Memory B cell (primary cell): ENCODE measurements around the gene MAPK14.
A peak's percentile ranks its signal among the peaks of the same experiment; 100 is the strongest.

ENCODE experiments used
- ATAC-seq: fragments of 150-1000 bp; cut with Tn5 transposase; 2 replicates; pipeline ENCODE4 v1.10.0; 2021; ENCODE audit warnings: low read depth, mild to moderate bottlenecking, moderate library complexity
- DNase-seq, 2 donors: peaks; one replicate each; pipeline ENCODE4 v3.0.0; 2022; ENCODE audit warnings: low spot score in 2 of 2
- H3K27ac Mint-ChIP-seq: one replicate; pipeline ENCODE4 v1.8.0; 2022; ENCODE audit warnings: mild to moderate bottlenecking, moderate library complexity, mixed read lengths
- H3K27me3 Mint-ChIP-seq: one replicate; pipeline ENCODE4 v1.8.0; 2022; ENCODE audit warnings: mixed read lengths
- H3K36me3 Mint-ChIP-seq: one replicate; pipeline ENCODE4 v1.8.0; 2022; ENCODE audit warnings: mild to moderate bottlenecking, mixed read lengths
- H3K4me1 Mint-ChIP-seq: one replicate; pipeline ENCODE4 v1.8.0; 2022; ENCODE audit warnings: mixed read lengths
- H3K4me3 Mint-ChIP-seq: one replicate; pipeline ENCODE4 v1.8.0; 2022; ENCODE audit warnings: mild to moderate bottlenecking, moderate library complexity, mixed read lengths
- H3K9me3 Mint-ChIP-seq: one replicate; pipeline ENCODE4 v1.8.0; 2022; ENCODE audit warnings: mixed read lengths

Gene MAPK14

GRCh38 chr6:36113049-36113448 lies 85.4 kb downstream of the MAPK14 start:
- no peak for DNase-seq
- H3K36me3 Mint-ChIP-seq: peaks cover 8% of the 10 kb centered on the region
- H3K4me3 Mint-ChIP-seq: no peak overlapping the region
- peaks cover 47% of the 10 kb centered on the region for H3K4me1 Mint-ChIP-seq
- no peaks in the 10 kb centered on the region for H3K9me3 Mint-ChIP-seq
- no peaks in the 10 kb centered on the region for H3K27me3 Mint-ChIP-seq
- H3K27ac Mint-ChIP-seq: no peak overlapping the region
- no peak for ATAC-seq

GRCh38 chr6:36113703-36114102 lies 86.1 kb downstream of the MAPK14 start:
- H3K36me3 Mint-ChIP-seq: peaks cover 7% of the 10 kb centered on the region
- no peaks in the 10 kb centered on the region for H3K27me3 Mint-ChIP-seq
- peaks cover 47% of the 10 kb centered on the region for H3K4me1 Mint-ChIP-seq
- ATAC-seq: no peak
- no peak for DNase-seq
- no peak overlapping the region for H3K27ac Mint-ChIP-seq
- no peaks in the 10 kb centered on the region for H3K9me3 Mint-ChIP-seq
- H3K4me3 Mint-ChIP-seq: peak overlapping the region; percentile 32

GRCh38 chr6:36114798-36115408 lies 87.3 kb downstream of the MAPK14 start:
- peak; percentile 87 for ATAC-seq
- no peak for DNase-seq

GRCh38 chr6:36115412-36115811 lies 87.8 kb downstream of the MAPK14 start:
- H3K4me1 Mint-ChIP-seq: peaks cover 49% of the 10 kb centered on the region
- ATAC-seq: no peak
- peak overlapping the region; percentile 35 for H3K27ac Mint-ChIP-seq
- H3K4me3 Mint-ChIP-seq: peak overlapping the region; percentile 8
- no peak for DNase-seq
- H3K36me3 Mint-ChIP-seq: peaks cover 7% of the 10 kb centered on the region
- no peaks in the 10 kb centered on the region for H3K9me3 Mint-ChIP-seq
- H3K27me3 Mint-ChIP-seq: no peaks in the 10 kb centered on the region

More at GRCh38 chr6:36114798-36115408, 87.3 kb downstream of the MAPK14 start:
- Mint-ChIP-seq H3K4me3 (peak overlapping the region; percentile 70), H3K9me3 (no peaks in the 10 kb centered on the region), H3K27ac (peak overlapping the region; percentile 35), H3K27me3 (no peaks in the 10 kb centered on the region), H3K4me1 (peaks cover 46% of the 10 kb centered on the region), H3K36me3 (peaks cover 7% of the 10 kb centered on the region)

GRCh38 chr6:36116066-36116864 lies 88.7 kb downstream of the MAPK14 start:
- Mint-ChIP-seq H3K4me3 (peak overlapping the region; percentile 24), H3K9me3 (no peaks in the 10 kb centered on the region), H3K4me1 (peaks cover 58% of the 10 kb centered on the region), H3K36me3 (peaks cover 7% of the 10 kb centered on the region), H3K27me3 (no peaks in the 10 kb centered on the region), H3K27ac (peak overlapping the region; percentile 2)
- DNase-seq: no peak
- no peak for ATAC-seq

GRCh38 chr6:36116943-36117342 lies 89.3 kb downstream of the MAPK14 start:
- Mint-ChIP-seq H3K27ac (peak overlapping the region; percentile 14), H3K4me3 (peak overlapping the region; percentile 1), H3K27me3 (no peaks in the 10 kb centered on the region), H3K36me3 (peaks cover 4% of the 10 kb centered on the region), H3K4me1 (peaks cover 63% of the 10 kb centered on the region), H3K9me3 (no peaks in the 10 kb centered on the region)
- ATAC-seq: no peak
- DNase-seq: no peak

- Mint-ChIP-seq H3K36me3 (peaks cover 2% of the 10 kb centered on the region), H3K4me3 (no peak overlapping the region), H3K27me3 (no peaks in the 10 kb centered on the region), H3K9me3 (no peaks in the 10 kb centered on the region), H3K4me1 (peaks cover 69% of the 10 kb centered on the region), H3K27ac (peak overlapping the region; percentile 14)
- ATAC-seq (no peak), DNase-seq (no peak)
Observed at GRCh38 chr6:36117658-36118549, 90.3 kb downstream of the MAPK14 start.

- H3K4me1 Mint-ChIP-seq: peaks cover 76% of the 10 kb centered on the region
- ATAC-seq (peak; percentile 39), DNase-seq (no peak)
- H3K27me3 Mint-ChIP-seq: no peaks in the 10 kb centered on the region
- peak overlapping the region; percentile 6 for H3K4me3 Mint-ChIP-seq
- peak overlapping the region; percentile 99 for H3K27ac Mint-ChIP-seq
- peaks cover 2% of the 10 kb centered on the region for H3K36me3 Mint-ChIP-seq
- no peaks in the 10 kb centered on the region for H3K9me3 Mint-ChIP-seq
Observed at GRCh38 chr6:36118550-36119107, 91.0 kb downstream of the MAPK14 start.

- no peaks in the 10 kb centered on the region for H3K9me3 Mint-ChIP-seq
- no peak for ATAC-seq
- H3K27ac Mint-ChIP-seq: peak overlapping the region; percentile 99
- DNase-seq: no peak
- peaks cover 2% of the 10 kb centered on the region for H3K36me3 Mint-ChIP-seq
- H3K4me1 Mint-ChIP-seq: peaks cover 77% of the 10 kb centered on the region
- H3K4me3 Mint-ChIP-seq: no peak overlapping the region
- H3K27me3 Mint-ChIP-seq: no peaks in the 10 kb centered on the region
Observed at GRCh38 chr6:36119209-36119608, 91.6 kb downstream of the MAPK14 start.

- peaks cover 2% of the 10 kb centered on the region for H3K36me3 Mint-ChIP-seq
Observed at GRCh38 chr6:36120018-36120417, 92.4 kb downstream of the MAPK14 start.

GRCh38 chr6:36120539-36120938 lies 92.9 kb downstream of the MAPK14 start:
- Mint-ChIP-seq H3K36me3 (peaks cover 2% of the 10 kb centered on the region), H3K4me3 (peak overlapping the region; percentile 94), H3K9me3 (no peaks in the 10 kb centered on the region), H3K27ac (peak overlapping the region; percentile 99), H3K27me3 (no peaks in the 10 kb centered on the region), H3K4me1 (peaks cover 73% of the 10 kb centered on the region)
- DNase-seq (peak; percentile 54 to 63), ATAC-seq (peak; percentile 80)

More at GRCh38 chr6:36120018-36120417, 92.4 kb downstream of the MAPK14 start:
- Mint-ChIP-seq H3K27ac (peak overlapping the region; percentile 99), H3K4me3 (peak overlapping the region; percentile 94), H3K27me3 (no peaks in the 10 kb centered on the region), H3K4me1 (peaks cover 75% of the 10 kb centered on the region), H3K9me3 (no peaks in the 10 kb centered on the region)
- no peak for DNase-seq
- ATAC-seq: no peak

GRCh38 chr6:36120979-36121786 lies 93.6 kb downstream of the MAPK14 start:
- peak; percentile 56 for ATAC-seq
- peak overlapping the region; percentile 99 for H3K27ac Mint-ChIP-seq
- H3K4me3 Mint-ChIP-seq: peak overlapping the region; percentile 94
- peaks cover 73% of the 10 kb centered on the region for H3K4me1 Mint-ChIP-seq
- no peak for DNase-seq
- H3K36me3 Mint-ChIP-seq: peaks cover 2% of the 10 kb centered on the region
- no peaks in the 10 kb centered on the region for H3K27me3 Mint-ChIP-seq
- no peaks in the 10 kb centered on the region for H3K9me3 Mint-ChIP-seq
